ENCODE measurements around the gene CCNG1.

GRCh38 chr5:163424836-163425235 lies 12.6 kb upstream of the CCNG1 start:
- TF ChIP-seq CTCF (IDR thresholded peaks at IDR 0.05) (no peak), POLR2AphosphoS5 (IDR thresholded peaks at IDR 0.05; ENCODE audit: insufficient read depth in 1 of 2, low read depth in 1 of 2) (no peak)
